Measurements from ENCODE around the gene MAST3. TPM values are rescaled to one million over a fixed set of nuclear protein-coding genes. Genes with fewer than 3 reads are reported as not detected.

The MAST3 gene
- total and polyA plus RNA-seq, 2 of the 13 experiments (the other 11 are each of a cell fraction or from before 2014, with no cell fraction given): 4.1 to 4.6 TPM

GRCh38 chr19:18197306-18197705, 99.7 kb downstream of the MAST3 start:
- H3K4me2 ChIP-seq (ENCODE audit: low read depth, low read length): no peak overlapping the region
- H3K9me3 ChIP-seq (ENCODE audit: low read length): no peaks in the 10 kb centered on the region
- intact Hi-C loops (cut with micrococcal nuclease; ENCODE audit: unreplicated experiment): no loop called here
- in situ Hi-C loops (cut with HindIII; ENCODE audit: extremely low pct_ligation_motif_present, low pct_unique_long_range_greater_than_20kb): no loop called here
- peaks cover 11% of the 10 kb centered on the region for H3K4me1 ChIP-seq (ENCODE audit: insufficient read depth, low read length)
- peaks cover 8 to 19% of the 10 kb centered on the region in 2 experiments; a peak in 3 of 5 replicates for H3K36me3 ChIP-seq (replicated peaks in 1 of 2; ENCODE audit: control insufficient read depth in 1 of 2, insufficient read depth in 2 of 2, low read length in 2 of 2)
- ATAC-seq (no peak), DNase-seq (ENCODE audit: low spot score) (no peak), FAIRE-seq (no peak)
- no peak overlapping the region for H2AFZ ChIP-seq (ENCODE audit: low read length)
- ChIA-PET CTCF (ENCODE audit: low intra/inter-chr PET ratio, low total read pairs) (no interaction called here), POLR2A (no interaction called here)
- H3K27ac ChIP-seq (ENCODE audit: extremely low read length, insufficient read depth, low read length): no peak overlapping the region
- H4K20me1 ChIP-seq (ENCODE audit: insufficient read depth, low read length): no peaks in the 10 kb centered on the region
- no TSS peak for BruUV-seq (replicated peaks)
- H3K27me3 ChIP-seq (ENCODE audit: control insufficient read depth in 1 of 2, insufficient read depth in 2 of 2, low read length in 2 of 2): no peaks in the 10 kb centered on the region; a peak in 1 of 5 replicates
- WGBS (ENCODE audit: low lambda C conversion rate): 86% methylated on average over 7 of the region's 18 CpGs
- no peak for TF ChIP-seq ZBTB46 (CRISPR knock-in tag; IDR thresholded peaks at IDR 0.05; ENCODE audit: borderline replicate concordance)
- no peak for TF ChIP-seq ZNF501 (CRISPR knock-in tag; IDR thresholded peaks at IDR 0.05)
- TF ChIP-seq HDAC6 (IDR thresholded peaks at IDR 0.05; ENCODE audit: low read depth, low read length): no peak
- no peak for TF ChIP-seq SP2 (CRISPR knock-in tag; IDR thresholded peaks at IDR 0.05)
- TF ChIP-seq ZNF749 (CRISPR knock-in tag; IDR thresholded peaks at IDR 0.05; ENCODE audit: borderline replicate concordance): no peak
- no peak overlapping the region for H3K4me3 ChIP-seq (replicated peaks in 1 of 3; ENCODE audit: insufficient read depth in 1 of 3, low read depth in 2 of 3, low read length in 3 of 3)
- no peak overlapping the region for H3K9ac ChIP-seq (ENCODE audit: insufficient read depth, low read depth, low read length)
- H3K79me2 ChIP-seq (ENCODE audit: insufficient read depth, low read length): peaks cover 7% of the 10 kb centered on the region

GRCh38 chr19:18197941-18198340, 100.4 kb downstream of the MAST3 start:
- no TSS peak for BruUV-seq (replicated peaks)
- WGBS (ENCODE audit: low lambda C conversion rate): 90% methylated on average over 6 of the region's 6 CpGs
- TF ChIP-seq ZNF263 (CRISPR knock-in tag; IDR thresholded peaks at IDR 0.05) (no peak), ZNF652 (CRISPR knock-in tag; IDR thresholded peaks at IDR 0.05; ENCODE audit: borderline replicate concordance, low read depth) (no peak), ZNF550 (CRISPR knock-in tag; IDR thresholded peaks at IDR 0.05; ENCODE audit: borderline replicate concordance) (no peak), IKZF5 (CRISPR knock-in tag; IDR thresholded peaks at IDR 0.05) (no peak), TAF1 (CRISPR knock-in tag; IDR thresholded peaks at IDR 0.05) (no peak), ZNF12 (CRISPR knock-in tag; IDR thresholded peaks at IDR 0.05) (no peak), NFKBIZ (CRISPR knock-in tag; IDR thresholded peaks at IDR 0.05) (no peak), ZNF468 (CRISPR knock-in tag; IDR thresholded peaks at IDR 0.05) (no peak), ZNF607 (CRISPR knock-in tag; IDR thresholded peaks at IDR 0.05; ENCODE audit: borderline replicate concordance) (no peak), TBP (CRISPR knock-in tag; IDR thresholded peaks at IDR 0.05) (no peak), ZBTB25 (CRISPR knock-in tag; IDR thresholded peaks at IDR 0.05) (no peak)

More at GRCh38 chr19:18197941-18198340, 100.4 kb downstream of the MAST3 start:
- Histone ChIP-seq H3K36me3 (replicated peaks in 1 of 2; ENCODE audit: control insufficient read depth in 1 of 2, insufficient read depth in 2 of 2, low read length in 2 of 2) (peaks cover 8 to 19% of the 10 kb centered on the region in 2 experiments; a peak in 3 of 5 replicates), H4K20me1 (ENCODE audit: insufficient read depth, low read length) (no peaks in the 10 kb centered on the region), H2AFZ (ENCODE audit: low read length) (no peak overlapping the region), H3K9ac (ENCODE audit: insufficient read depth, low read depth, low read length) (no peak overlapping the region), H3K27me3 (ENCODE audit: control insufficient read depth in 1 of 2, insufficient read depth in 2 of 2, low read length in 2 of 2) (no peaks in the 10 kb centered on the region; a peak in 1 of 5 replicates), H3K4me1 (ENCODE audit: insufficient read depth, low read length) (peaks cover 12% of the 10 kb centered on the region), H3K4me3 (replicated peaks in 1 of 3; ENCODE audit: insufficient read depth in 1 of 3, low read depth in 2 of 3, low read length in 3 of 3) (no peak overlapping the region), H3K79me2 (ENCODE audit: insufficient read depth, low read length) (peaks cover 7% of the 10 kb centered on the region), H3K27ac (ENCODE audit: extremely low read length, insufficient read depth, low read length) (no peak overlapping the region), H3K9me3 (ENCODE audit: low read length) (no peaks in the 10 kb centered on the region), H3K4me2 (ENCODE audit: low read depth, low read length) (no peak overlapping the region)
- ChIA-PET CTCF (ENCODE audit: low intra/inter-chr PET ratio, low total read pairs) (no interaction called here), POLR2A (no interaction called here)
- DNase-seq (ENCODE audit: low spot score) (no peak), ATAC-seq (no peak), FAIRE-seq (no peak)
- in situ Hi-C loops (cut with HindIII; ENCODE audit: extremely low pct_ligation_motif_present, low pct_unique_long_range_greater_than_20kb): no loop called here
- intact Hi-C loops (cut with micrococcal nuclease; ENCODE audit: unreplicated experiment): no loop called here

All from HepG2 (cell line).